Measurements from ENCODE around the gene ATPAF1. TPM values are rescaled to one million over a fixed set of nuclear protein-coding genes. Genes with fewer than 3 reads are reported as not detected.
A peak's percentile ranks its signal among the peaks of the same experiment; 100 is the strongest.

The ATPAF1 gene
- total and polyA plus RNA-seq, 7 donors: 60.9 to 156 (median 100) TPM

GRCh38 chr1:46587069-46587468 lies 81.1 kb downstream of the ATPAF1 start:
- DNase-seq (peak; percentile 45 to 66), ATAC-seq (peak in 2 of 4 donors; percentile 17 to 28)
- no peak overlapping the region for H3K27ac ChIP-seq
- H3K4me1 ChIP-seq: no peaks in the 10 kb centered on the region
- TF ChIP-seq CTCF (IDR thresholded peaks at IDR 0.05): no peak
- intact Hi-C loops (cut with DNase I): no loop called here
- no peak overlapping the region for H3K4me3 ChIP-seq
- no peaks in the 10 kb centered on the region for H3K9me3 ChIP-seq
- H3K36me3 ChIP-seq (ENCODE audit: insufficient read depth in 1 of 2, low read depth in 1 of 2): peaks cover 12 to 80% of the 10 kb centered on the region in 2 donors
- WGBS, 3 donors: 77 to 83% (median 81%) methylated on average over 7 of the region's 7 CpGs
- H3K27me3 ChIP-seq (ENCODE audit: insufficient read depth in 3 of 3, low read length in 2 of 3): no peaks in the 10 kb centered on the region

- WGBS, 3 donors: 60 to 73% (median 63%) methylated on average over 12 of the region's 12 CpGs
- Histone ChIP-seq H3K27ac (no peak overlapping the region), H3K27me3 (ENCODE audit: insufficient read depth in 3 of 3, low read length in 2 of 3) (no peaks in the 10 kb centered on the region), H3K36me3 (ENCODE audit: insufficient read depth in 1 of 2, low read depth in 1 of 2) (peaks cover 10 to 79% of the 10 kb centered on the region in 2 donors), H3K9me3 (no peaks in the 10 kb centered on the region), H3K4me3 (no peak overlapping the region), H3K4me1 (no peaks in the 10 kb centered on the region)
- intact Hi-C loops (cut with DNase I): no loop called here
- no peak for DNase-seq
- ATAC-seq: no peak
- TF ChIP-seq CTCF (IDR thresholded peaks at IDR 0.05): no peak
These were observed 82.7 kb downstream of the ATPAF1 start for GRCh38 chr1:46585312-46585938.

GRCh38 chr1:46583494-46583893 lies 84.7 kb downstream of the ATPAF1 start:
- TF ChIP-seq CTCF (IDR thresholded peaks at IDR 0.05): no peak
- H3K27ac ChIP-seq: no peak overlapping the region
- DNase-seq (no peak), ATAC-seq (no peak)
- H3K36me3 ChIP-seq (ENCODE audit: insufficient read depth in 1 of 2, low read depth in 1 of 2): peaks cover 15 to 80% of the 10 kb centered on the region in 2 donors
- no peak overlapping the region for H3K4me3 ChIP-seq
- intact Hi-C loops (cut with DNase I): no loop called here
- H3K9me3 ChIP-seq: no peaks in the 10 kb centered on the region
- H3K4me1 ChIP-seq: no peaks in the 10 kb centered on the region
- no peaks in the 10 kb centered on the region for H3K27me3 ChIP-seq (ENCODE audit: insufficient read depth in 3 of 3, low read length in 2 of 3)
- 82 to 89% (median 87%) methylated on average over 5 of the region's 5 CpGs for WGBS, 3 donors

- TF ChIP-seq CTCF (IDR thresholded peaks at IDR 0.05): no peak
- H3K36me3 ChIP-seq (ENCODE audit: insufficient read depth in 1 of 2, low read depth in 1 of 2): peaks cover 15 to 85% of the 10 kb centered on the region in 2 donors
- no peaks in the 10 kb centered on the region for H3K27me3 ChIP-seq (ENCODE audit: insufficient read depth in 3 of 3, low read length in 2 of 3)
- 87 to 88% (median 88%) methylated on average over 7 of the region's 7 CpGs for WGBS, 3 donors
- intact Hi-C loops (cut with DNase I): no loop called here
- H3K4me3 ChIP-seq: no peak overlapping the region
- no peak for ATAC-seq
- H3K4me1 ChIP-seq: no peaks in the 10 kb centered on the region
- H3K9me3 ChIP-seq: no peaks in the 10 kb centered on the region
- DNase-seq: no peak
- H3K27ac ChIP-seq: no peak overlapping the region
These were observed 85.2 kb downstream of the ATPAF1 start for GRCh38 chr1:46582972-46583371.

Other genes starting within 250 kb of the ATPAF1 start
- not detected for gene DMBX1, start 178.5 kb downstream of the ATPAF1 start, total RNA-seq
- not detected for gene DMBX1, start 178.5 kb downstream of the ATPAF1 start, polyA plus RNA-seq
- not detected for gene KNCN, start 116.7 kb downstream of the ATPAF1 start, total RNA-seq
- gene KNCN, start 116.7 kb downstream of the ATPAF1 start, polyA plus RNA-seq: not detected
- gene MKNK1, start 64.1 kb downstream of the ATPAF1 start, total RNA-seq: 10 to 100 TPM; 32.2 to 46.7 (median 39.9) TPM
- gene MKNK1, start 64.1 kb downstream of the ATPAF1 start, polyA plus RNA-seq: 10 to 100 TPM; 19.3 to 52.6 (median 23.8) TPM
- 10 to 100 TPM; 12.1 to 36.3 (median 28.5) TPM for gene MOB3C, start 51.6 kb downstream of the ATPAF1 start, total RNA-seq
- gene MOB3C, start 51.6 kb downstream of the ATPAF1 start, polyA plus RNA-seq: 10 to 100 TPM in 2 of 3 donors, 1 to 10 TPM in 1; 8.7 to 17.9 (median 13.4) TPM
- gene TEX38, start 3.5 kb upstream of the ATPAF1 start, total RNA-seq: not detected
- gene TEX38, start 3.5 kb upstream of the ATPAF1 start, polyA plus RNA-seq: under 1 TPM in 1 of 3 donors, not detected in 2; 0.08 TPM
- 10 to 100 TPM; 48.4 to 63.3 (median 52.9) TPM for gene EFCAB14, start 50.8 kb upstream of the ATPAF1 start, total RNA-seq
- 10 to 100 TPM; 21.1 to 62.5 (median 24.6) TPM for gene EFCAB14, start 50.8 kb upstream of the ATPAF1 start, polyA plus RNA-seq
- 10 to 100 TPM in 2 of 4 donors, 1 to 10 TPM in 1, under 1 TPM in 1; 0.15 to 37.4 (median 15.5) TPM for gene CYP4B1, start 130.7 kb upstream of the ATPAF1 start, total RNA-seq
- gene CYP4B1, start 130.7 kb upstream of the ATPAF1 start, polyA plus RNA-seq: 10 to 100 TPM; 20.3 to 34.5 (median 30.2) TPM

Measured in psoas muscle (tissue), 8 donors.